ENCODE results near the gene TERT. TPM values are rescaled to one million over a fixed set of nuclear protein-coding genes. Genes with fewer than 3 reads are reported as not detected.
A peak's percentile ranks its signal among the peaks of the same experiment; 100 is the strongest.

The TERT gene
- total RNA-seq, 3 donors from 2014 or later (not counting 1 experiment from before 2014, with no cell fraction given), result not detected

DNA sequence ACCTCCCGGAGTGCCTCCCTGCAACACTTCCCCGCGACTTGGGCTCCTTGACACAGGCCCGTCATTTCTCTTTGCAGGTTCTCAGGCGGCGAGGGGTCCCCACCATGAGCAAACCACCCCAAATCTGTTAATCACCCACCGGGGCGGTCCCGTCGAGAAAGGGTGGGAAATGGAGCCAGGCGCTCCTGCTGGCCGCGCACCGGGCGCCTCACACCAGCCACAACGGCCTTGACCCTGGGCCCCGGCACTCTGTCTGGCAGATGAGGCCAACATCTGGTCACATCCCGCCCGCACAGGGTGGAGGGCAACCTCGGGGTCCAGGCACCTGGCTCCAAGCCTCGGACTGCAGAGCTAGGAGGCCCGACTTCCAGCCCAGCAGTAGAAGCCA, 776 bp upstream of the TERT start:
- 63% methylated on average over 22 of the region's 22 CpGs for WGBS (ENCODE audit: insufficient coverage)
- no peak overlapping the region for H3K4me3 ChIP-seq (ENCODE audit: low read length)

DNA sequence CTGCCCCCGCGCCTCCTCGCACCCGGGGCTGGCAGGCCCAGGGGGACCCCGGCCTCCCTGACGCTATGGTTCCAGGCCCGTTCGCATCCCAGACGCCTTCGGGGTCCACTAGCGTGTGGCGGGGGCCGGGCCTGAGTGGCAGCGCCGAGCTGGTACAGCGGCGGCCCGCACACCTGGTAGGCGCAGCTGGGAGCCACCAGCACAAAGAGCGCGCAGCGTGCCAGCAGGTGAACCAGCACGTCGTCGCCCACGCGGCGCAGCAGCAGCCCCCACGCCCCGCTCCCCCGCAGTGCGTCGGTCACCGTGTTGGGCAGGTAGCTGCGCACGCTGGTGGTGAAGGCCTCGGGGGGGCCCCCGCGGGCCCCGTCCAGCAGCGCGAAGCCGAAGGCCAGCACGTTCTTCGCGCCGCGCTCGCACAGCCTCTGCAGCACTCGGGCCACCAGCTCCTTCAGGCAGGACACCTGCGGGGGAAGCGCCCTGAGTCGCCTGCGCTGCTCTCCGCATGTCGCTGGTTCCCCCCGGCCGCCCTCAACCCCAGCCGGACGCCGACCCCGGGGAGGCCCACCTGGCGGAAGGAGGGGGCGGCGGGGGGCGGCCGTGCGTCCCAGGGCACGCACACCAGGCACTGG, 548 bp downstream of the TERT start:
- DNase-seq, result peak in 1 of 2 donors; percentile 13
- no peaks in the 10 kb centered on the region for H3K36me3 Mint-ChIP-seq
- Histone ChIP-seq H3K9me3 (ENCODE audit: control insufficient read depth, insufficient read depth, low read length) (no peaks in the 10 kb centered on the region), H3K4me3 (ENCODE audit: low read length) (no peak overlapping the region), H3K4me1 (ENCODE audit: control insufficient read depth, insufficient read depth, low read length) (peaks cover 3% of the 10 kb centered on the region), H3K36me3 (ENCODE audit: control insufficient read depth, insufficient read depth, low read length) (no peaks in the 10 kb centered on the region), H3K27ac (ENCODE audit: low read length) (no peak overlapping the region), H3K27me3 (ENCODE audit: control insufficient read depth, insufficient read depth, low read length) (peaks cover 4% of the 10 kb centered on the region)
- 31% methylated on average over 69 of the region's 69 CpGs for WGBS (ENCODE audit: insufficient coverage)
- H3K27ac Mint-ChIP-seq, result no peak overlapping the region
- no peak for ATAC-seq
- no peaks in the 10 kb centered on the region for H3K4me1 Mint-ChIP-seq
- no peak overlapping the region for H3K4me3 Mint-ChIP-seq
- H3K9me3 Mint-ChIP-seq, result no peaks in the 10 kb centered on the region
- intact Hi-C loops (cut with micrococcal nuclease), result no loop called here
- TF ChIP-seq, protein P1, sequence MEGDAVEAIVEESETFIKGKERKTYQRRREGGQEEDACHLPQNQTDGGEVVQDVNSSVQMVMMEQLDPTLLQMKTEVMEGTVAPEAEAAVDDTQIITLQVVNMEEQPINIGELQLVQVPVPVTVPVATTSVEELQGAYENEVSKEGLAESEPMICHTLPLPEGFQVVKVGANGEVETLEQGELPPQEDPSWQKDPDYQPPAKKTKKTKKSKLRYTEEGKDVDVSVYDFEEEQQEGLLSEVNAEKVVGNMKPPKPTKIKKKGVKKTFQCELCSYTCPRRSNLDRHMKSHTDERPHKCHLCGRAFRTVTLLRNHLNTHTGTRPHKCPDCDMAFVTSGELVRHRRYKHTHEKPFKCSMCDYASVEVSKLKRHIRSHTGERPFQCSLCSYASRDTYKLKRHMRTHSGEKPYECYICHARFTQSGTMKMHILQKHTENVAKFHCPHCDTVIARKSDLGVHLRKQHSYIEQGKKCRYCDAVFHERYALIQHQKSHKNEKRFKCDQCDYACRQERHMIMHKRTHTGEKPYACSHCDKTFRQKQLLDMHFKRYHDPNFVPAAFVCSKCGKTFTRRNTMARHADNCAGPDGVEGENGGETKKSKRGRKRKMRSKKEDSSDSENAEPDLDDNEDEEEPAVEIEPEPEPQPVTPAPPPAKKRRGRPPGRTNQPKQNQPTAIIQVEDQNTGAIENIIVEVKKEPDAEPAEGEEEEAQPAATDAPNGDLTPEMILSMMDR (IDR thresholded peaks at IDR 0.05), result no peak
- H3K27me3 Mint-ChIP-seq (ENCODE audit: low read depth in 2 of 2), result peaks cover 21 to 23% of the 10 kb centered on the region in 2 donors

More for the DNA sequence above, 776 bp upstream of the TERT start:
- Mint-ChIP-seq H3K27me3 (ENCODE audit: low read depth in 2 of 2) (peaks cover 22 to 23% of the 10 kb centered on the region in 2 donors), H3K4me1 (no peaks in the 10 kb centered on the region), H3K9me3 (no peaks in the 10 kb centered on the region), H3K36me3 (no peaks in the 10 kb centered on the region), H3K4me3 (no peak overlapping the region), H3K27ac (no peak overlapping the region)
- ATAC-seq, result no peak
- Histone ChIP-seq H3K27ac (ENCODE audit: low read length) (no peak overlapping the region), H3K27me3 (ENCODE audit: control insufficient read depth, insufficient read depth, low read length) (peaks cover 4% of the 10 kb centered on the region), H3K4me1 (ENCODE audit: control insufficient read depth, insufficient read depth, low read length) (peaks cover 3% of the 10 kb centered on the region), H3K36me3 (ENCODE audit: control insufficient read depth, insufficient read depth, low read length) (no peaks in the 10 kb centered on the region), H3K9me3 (ENCODE audit: control insufficient read depth, insufficient read depth, low read length) (no peaks in the 10 kb centered on the region)
- peak in 1 of 2 donors; percentile 11 for DNase-seq
- TF ChIP-seq, protein P1 (IDR thresholded peaks at IDR 0.05), result no peak
- intact Hi-C loops (cut with micrococcal nuclease), result no loop called here

DNA sequence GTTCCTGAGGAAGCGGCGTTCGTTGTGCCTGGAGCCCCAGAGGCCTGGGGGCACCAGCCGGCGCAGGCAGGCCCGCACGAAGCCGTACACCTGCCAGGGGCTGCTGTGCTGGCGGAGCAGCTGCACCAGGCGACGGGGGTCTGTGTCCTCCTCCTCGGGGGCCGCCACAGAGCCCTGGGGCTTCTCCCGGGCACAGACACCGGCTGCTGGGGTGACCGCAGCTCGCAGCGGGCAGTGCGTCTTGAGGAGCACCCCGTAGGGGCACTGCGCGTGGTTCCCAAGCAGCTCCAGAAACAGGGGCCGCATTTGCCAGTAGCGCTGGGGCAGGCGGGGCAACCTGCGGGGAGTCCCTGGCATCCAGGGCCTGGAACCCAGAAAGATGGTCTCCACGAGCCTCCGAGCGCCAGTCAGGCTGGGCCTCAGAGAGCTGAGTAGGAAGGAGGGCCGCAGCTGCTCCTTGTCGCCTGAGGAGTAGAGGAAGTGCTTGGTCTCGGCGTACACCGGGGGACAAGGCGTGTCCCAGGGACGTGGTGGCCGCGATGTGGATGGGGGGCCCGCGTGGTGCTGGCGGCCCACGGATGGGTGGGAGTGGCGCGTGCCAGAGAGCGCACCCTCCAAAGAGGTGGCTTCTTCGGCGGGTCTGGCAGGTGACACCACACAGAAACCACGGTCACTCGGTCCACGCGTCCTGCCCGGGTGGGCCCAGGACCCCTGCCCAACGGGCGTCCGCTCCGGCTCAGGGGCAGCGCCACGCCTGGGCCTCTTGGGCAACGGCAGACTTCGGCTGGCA, 1.3 kb downstream of the TERT start:
- no peaks in the 10 kb centered on the region for H3K9me3 Mint-ChIP-seq
- peak in 1 of 2 donors; percentile 13 for DNase-seq

More for the DNA sequence above, 1.3 kb downstream of the TERT start:
- Histone ChIP-seq H3K27me3 (ENCODE audit: control insufficient read depth, insufficient read depth, low read length) (peaks cover 4% of the 10 kb centered on the region), H3K36me3 (ENCODE audit: control insufficient read depth, insufficient read depth, low read length) (no peaks in the 10 kb centered on the region), H3K27ac (ENCODE audit: low read length) (no peak overlapping the region), H3K9me3 (ENCODE audit: control insufficient read depth, insufficient read depth, low read length) (no peaks in the 10 kb centered on the region), H3K4me1 (ENCODE audit: control insufficient read depth, insufficient read depth, low read length) (peaks cover 3% of the 10 kb centered on the region), H3K4me3 (ENCODE audit: low read length) (no peak overlapping the region)
- ATAC-seq, result no peak
- Mint-ChIP-seq H3K4me1 (no peaks in the 10 kb centered on the region), H3K27me3 (ENCODE audit: low read depth in 2 of 2) (peaks cover 16 to 22% of the 10 kb centered on the region in 2 donors), H3K4me3 (peak overlapping the region; percentile 47), H3K36me3 (no peaks in the 10 kb centered on the region), H3K27ac (no peak overlapping the region)
- 96% methylated on average over 60 of the region's 60 CpGs for WGBS (ENCODE audit: insufficient coverage)
- TF ChIP-seq, protein P1 (IDR thresholded peaks at IDR 0.05), result no peak
- intact Hi-C loops (cut with micrococcal nuclease), result no loop called here
